K562 treated with DMSO at 1 percent for 48 hours (cell line): ENCODE results near the gene HEATR1. TPM values are rescaled to one million over a fixed set of nuclear protein-coding genes. Genes with fewer than 3 reads are reported as not detected.

ENCODE experiments used
- total RNA-seq: library from RNA; unstranded; fragments of 300-600 nt; gene quantifications from 2 replicates; pipeline ENCODE4 v1.2.3, GENCODE V29; 2022; ENCODE audit warnings: low replicate concordance; ENCODE audit errors: extremely low read depth

Gene HEATR1
- total RNA-seq, result 40.8 TPM in 1 of 2 replicates, not detected in the other

DNA sequence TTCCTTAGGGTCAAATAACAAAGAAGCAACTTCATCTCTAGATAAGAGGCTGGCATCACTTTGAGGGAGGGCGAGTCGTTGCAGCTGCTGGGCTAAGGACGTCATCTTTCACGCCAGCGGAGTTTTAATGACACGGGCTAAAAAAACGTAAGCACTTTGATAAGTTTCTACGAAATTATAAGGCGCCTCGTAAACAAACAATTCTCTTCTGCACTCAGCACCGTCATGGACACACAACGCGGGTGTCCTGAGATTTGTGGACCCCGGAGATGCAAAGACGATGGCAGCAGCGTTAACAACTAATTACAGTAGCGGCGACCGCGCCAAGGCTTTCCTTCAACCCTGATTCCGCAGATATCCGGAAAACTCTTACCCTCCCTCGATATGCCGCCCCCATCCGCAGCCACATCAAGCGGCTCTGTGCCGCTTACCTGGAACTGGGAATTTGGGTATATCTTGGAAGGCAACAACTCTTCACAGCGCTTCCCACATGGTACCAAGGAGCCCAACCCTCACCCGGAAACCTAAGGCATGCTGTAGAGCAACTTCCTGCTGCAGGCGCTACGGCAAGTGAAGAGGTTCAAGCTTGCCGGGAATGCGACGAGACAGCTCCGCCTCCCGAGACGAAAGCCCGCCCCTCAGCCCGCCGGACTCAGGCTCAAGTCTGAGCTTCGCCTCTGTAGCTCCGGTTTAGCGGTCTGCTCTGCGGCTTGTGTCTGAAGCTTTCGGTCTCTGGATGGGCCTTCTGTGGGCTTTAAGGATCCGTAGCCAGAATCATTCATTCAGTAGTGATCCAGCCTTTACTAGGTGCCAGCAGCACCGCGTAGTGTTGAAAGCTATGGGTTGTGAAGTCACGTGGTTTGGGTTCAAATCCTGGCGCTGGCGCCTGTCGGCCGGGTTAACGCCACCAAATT, at the start of gene HEATR1:
TSS of gene HEATR1 (minus strand) at position 526 of the 914 bp plus-strand sequence. CDS start at position 105, 421 bp downstream.

DNA sequence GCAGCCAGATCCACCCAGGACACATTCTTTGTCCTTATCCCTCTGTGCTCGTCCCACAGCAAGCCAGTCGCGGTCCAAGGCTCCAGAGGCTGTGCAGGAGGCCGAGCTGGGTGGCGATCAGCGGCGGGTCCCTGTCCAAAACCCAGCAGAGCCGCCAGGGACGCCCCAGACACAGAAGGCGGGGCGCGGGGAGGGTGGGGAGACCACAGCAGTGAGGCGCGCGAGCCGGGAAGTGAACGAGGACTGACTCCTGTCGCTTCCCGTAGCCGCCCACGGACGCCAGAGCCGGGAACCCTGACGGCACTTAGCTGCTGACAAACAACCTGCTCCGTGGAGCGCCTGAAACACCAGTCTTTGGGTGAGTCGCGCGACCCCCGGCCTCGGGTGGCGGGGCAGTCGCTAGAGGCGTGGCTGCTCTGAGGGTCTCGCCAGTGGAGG, 80.6 kb downstream of the HEATR1 start, which contains the start of gene LGALS8:
TSS of gene LGALS8 (plus strand) at position 279 of the 438 bp plus-strand sequence. CDS start 2,089 bp downstream, outside the sequence.

Other genes starting within 250 kb of the HEATR1 start
- gene EDARADD, start 210.2 kb downstream of the HEATR1 start, total RNA-seq, result not detected in 2 replicates
- not detected in 2 replicates for gene LGALS8, start 80.5 kb downstream of the HEATR1 start, total RNA-seq
- gene ACTN2, start 82.0 kb upstream of the HEATR1 start, total RNA-seq, result not detected in 2 replicates
- gene MTR, start 190.8 kb upstream of the HEATR1 start, total RNA-seq, result not detected in 2 replicates